HepG2 (cell line): ENCODE results near the gene ENO3. TPM values are rescaled to one million over a fixed set of nuclear protein-coding genes. Genes with fewer than 3 reads are reported as not detected.

Experiments
- ATAC-seq: fragments of 200-7000 bp; cut with Tn5 transposase; 3 replicates; pipeline ENCODE4 v1.9.1; 2020; ENCODE audit warnings: mild to moderate bottlenecking, moderate library complexity
- BruUV-seq: library from RNA; stranded (reverse); fragments of 400-500 nt; replicated peaks from 2 replicates; lab custom pipeline; 2021; lab: Mats Ljungman, UMichigan
- CTCF ChIA-PET: fragments of 300-600 bp; formaldehyde crosslinking; extraction: SDS; loops from one replicate; lab custom pipeline; 2021; ENCODE audit warnings: low total read pairs, inconsistent platforms, low intra/inter-chr PET ratio; lab: Yijun Ruan, JAX
- POLR2A ChIA-PET: fragments of 350-600 bp; sonication (Branson Sonifier 250); formaldehyde crosslinking; loops from one replicate; lab custom pipeline; 2020; ENCODE audit warnings: antibody characterized with exemption, inconsistent platforms; lab: Yijun Ruan, JAX
- DNase-seq: peaks from one replicate; pipeline ENCODE4 v3.0.0-alpha.2; 2015; ENCODE audit warnings: low spot score
- FAIRE-seq: peaks from 3 replicates; lab custom pipeline; 2011; peaks lifted over from hg19 to GRCh38; lab: Jason Lieb, UNC
- H2AFZ ChIP-seq: one replicate; pipeline ENCODE4 v1.6.1; 2011; ENCODE audit warnings: low read length, inconsistent platforms
- H3K27ac ChIP-seq: fragments of 300-600 bp; 3 replicates; pipeline ENCODE4 v1.8.0; 2011; ENCODE audit warnings: mixed run types, mild to moderate bottlenecking, mixed read lengths, low read length, inconsistent platforms; ENCODE audit not compliant: insufficient read depth; ENCODE audit errors: extremely low read length
- H3K27me3 ChIP-seq, 2 experiments: fragments of 200-600 bp in 1 of 2; 2 replicates in 1 of 2; 3 replicates in 1 of 2; pipeline versions ENCODE4 v1.6.0 to v1.8.0; 2011; ENCODE audit warnings: low read length in 2 of 2, mild to moderate bottlenecking in 2 of 2, moderate library complexity in 2 of 2, inconsistent platforms in 1 of 2; ENCODE audit not compliant: insufficient read depth in 2 of 2, control insufficient read depth in 1 of 2
- H3K36me3 ChIP-seq, 2 experiments: fragments of 200-600 bp in 1 of 2; replicated peaks in 1 of 2; 2 replicates in 1 of 2; 3 replicates in 1 of 2; pipeline versions ENCODE4 v1.5.1 to v1.8.0; 2011; ENCODE audit warnings: low read length in 2 of 2, inconsistent platforms in 1 of 2; ENCODE audit not compliant: insufficient read depth in 2 of 2, control insufficient read depth in 1 of 2
- H3K4me1 ChIP-seq: 2 replicates; pipeline ENCODE4 v1.5.1; 2012; ENCODE audit warnings: low read length, inconsistent platforms; ENCODE audit not compliant: insufficient read depth
- H3K4me2 ChIP-seq: 2 replicates; pipeline ENCODE4 v1.6.0; 2011; ENCODE audit warnings: low read depth, low read length, inconsistent platforms
- H3K4me3 ChIP-seq, 3 experiments: fragments of 200-600 bp in 1 of 3; sonication (generic), shearing (Covaris generic) in 1 of 3; replicated peaks in 1 of 3; 2 replicates each; pipeline ENCODE4 v1.5.1; 2011 to 2016; ENCODE audit warnings: low read length in 3 of 3, inconsistent platforms in 2 of 3, low read depth in 2 of 3, mild to moderate bottlenecking in 2 of 3, control low read depth in 1 of 3, mixed read lengths in 1 of 3; ENCODE audit not compliant: insufficient read depth in 1 of 3
- H3K79me2 ChIP-seq: one replicate; pipeline ENCODE4 v1.6.1; 2011; ENCODE audit warnings: low read length, inconsistent platforms; ENCODE audit not compliant: insufficient read depth
- H3K9ac ChIP-seq: 2 replicates; pipeline ENCODE4 v1.6.0; 2011; ENCODE audit warnings: mild to moderate bottlenecking, low read depth, low read length, inconsistent platforms; ENCODE audit not compliant: insufficient read depth
- H3K9me3 ChIP-seq: 2 replicates; pipeline ENCODE4 v1.5.1; 2012; ENCODE audit warnings: mild to moderate bottlenecking, low read length
- H4K20me1 ChIP-seq: 2 replicates; pipeline ENCODE4 v1.6.0; 2011; ENCODE audit warnings: inconsistent platforms, mild to moderate bottlenecking, low read length, moderate library complexity; ENCODE audit not compliant: insufficient read depth
- ARID2 ChIP-seq: sonication (generic); formaldehyde crosslinking; IDR thresholded peaks from 2 replicates; pipeline ENCODE4 v1.8.1; 2022; ENCODE audit warnings: mild to moderate bottlenecking, missing genetic modification reagents, borderline replicate concordance
- DMAP1 ChIP-seq: IDR thresholded peaks from 2 replicates; pipeline ENCODE4 v1.6.1; 2016
- MZF1 ChIP-seq: sonication (generic); formaldehyde crosslinking; IDR thresholded peaks from 2 replicates; pipeline ENCODE4 v1.8.1; 2023; ENCODE audit warnings: mild to moderate bottlenecking, missing genetic modification reagents, borderline replicate concordance
- NCOA5 ChIP-seq: sonication (generic); formaldehyde crosslinking; IDR thresholded peaks from 2 replicates; pipeline ENCODE4 v1.4.0; 2020; ENCODE audit warnings: missing genetic modification reagents
- NRL ChIP-seq: sonication (generic); formaldehyde crosslinking; IDR thresholded peaks from 2 replicates; pipeline ENCODE4 v1.5.0; 2020; ENCODE audit warnings: missing genetic modification reagents, mild to moderate bottlenecking, moderate library complexity, borderline replicate concordance
- PAX8 ChIP-seq: sonication (generic); formaldehyde crosslinking; IDR thresholded peaks from 2 replicates; pipeline ENCODE4 v1.8.0; 2022; ENCODE audit warnings: mild to moderate bottlenecking, missing genetic modification reagents, borderline replicate concordance
- SKI ChIP-seq: fragments of 450-650 bp; IDR thresholded peaks from one replicate; pipeline ENCODE4 v1.6.1; 2018; ENCODE audit warnings: mild to moderate bottlenecking; ENCODE audit not compliant: partially characterized antibody
- SOX5 ChIP-seq: IDR thresholded peaks from 2 replicates; pipeline ENCODE4 v1.6.1; 2016; ENCODE audit warnings: borderline replicate concordance
- SRF ChIP-seq: IDR thresholded peaks from 2 replicates; pipeline ENCODE4 v1.6.1; 2011; ENCODE audit warnings: mild to moderate bottlenecking, low read depth, low read length, moderate library complexity
- YY1 ChIP-seq: IDR thresholded peaks from 2 replicates; pipeline ENCODE4 v1.6.1; 2011; ENCODE audit warnings: low read length, low read depth, moderate library complexity, mild to moderate bottlenecking; ENCODE audit not compliant: insufficient read depth, insufficient replicate concordance
- ZNF414 ChIP-seq: sonication (generic); formaldehyde crosslinking; IDR thresholded peaks from 2 replicates; pipeline ENCODE4 v1.5.0; 2020; ENCODE audit warnings: missing genetic modification reagents
- ZNF619 ChIP-seq: sonication (generic); formaldehyde crosslinking; IDR thresholded peaks from 2 replicates; pipeline ENCODE4 v1.4.0; 2020; ENCODE audit warnings: mild to moderate bottlenecking, missing genetic modification reagents
- ZSCAN20 ChIP-seq: sonication (generic); formaldehyde crosslinking; IDR thresholded peaks from 2 replicates; pipeline ENCODE4 v1.4.0; 2020; ENCODE audit warnings: missing genetic modification reagents, mild to moderate bottlenecking, borderline replicate concordance
- WGBS: methylation state at CpG from one replicate; pipeline ENCODE4 v1.1.6; 2017; ENCODE audit warnings: low lambda C conversion rate; 5-methylcytosine and 5-hydroxymethylcytosine counted together
- in situ Hi-C: cut with HindIII; loops from 2 replicates; pipeline ENCODE4 v1.10.0; 2017; ENCODE audit warnings: low pct_unique_long_range_greater_than_20kb; ENCODE audit not compliant: extremely low pct_ligation_motif_present
- intact Hi-C: fragments of 100-400 bp; cut with micrococcal nuclease; formaldehyde crosslinking; loops from one replicate; pipeline ENCODE4 v1.10.0; 2022; ENCODE audit not compliant: unreplicated experiment
- polyA plus RNA-seq, 8 experiments: library from polyadenylated mRNA; depleted of rRNA in 3 of 8; stranded (reverse) in 7 of 8; unstranded in 1 of 8; fragments of >200 nt; fragmentation: Illumina TruSeq in 4 of 8; extraction: Trizol in 4 of 8; gene quantifications; 2 replicates each; pipeline versions ENCODE4 v1.2.1 to v1.2.3, GENCODE V29; 2011 to 2016; ENCODE audit warnings: low read depth in 4 of 8, missing spikeins in 1 of 8, mixed read lengths in 1 of 8; ENCODE audit not compliant: insufficient read depth in 1 of 8
- total RNA-seq, 5 experiments: library from RNA; depleted of rRNA; stranded (reverse); fragments of >200 nt; fragmentation: Illumina TruSeq; extraction: Trizol; gene quantifications; 2 replicates each; pipeline ENCODE4 v1.2.3, GENCODE V29; 2016; ENCODE audit warnings: low read depth in 1 of 5
- TF ChIP-seq, protein P1 (sequence below): conservative IDR thresholded peaks from 2 replicates; pipeline ENCODE4 v1.6.1; 2018; ENCODE audit warnings: missing genetic modification reagents
- TF ChIP-seq, protein P2 (sequence below): sonication (generic); formaldehyde crosslinking; conservative IDR thresholded peaks from 2 replicates; pipeline ENCODE4 v1.8.1; 2023; ENCODE audit warnings: missing genetic modification reagents

Gene ENO3
- total and polyA plus RNA-seq, 2 of the 13 experiments (the other 11 are each of a cell fraction or from before 2014, with no cell fraction given), result 59.8 to 69.8 TPM

DNA sequence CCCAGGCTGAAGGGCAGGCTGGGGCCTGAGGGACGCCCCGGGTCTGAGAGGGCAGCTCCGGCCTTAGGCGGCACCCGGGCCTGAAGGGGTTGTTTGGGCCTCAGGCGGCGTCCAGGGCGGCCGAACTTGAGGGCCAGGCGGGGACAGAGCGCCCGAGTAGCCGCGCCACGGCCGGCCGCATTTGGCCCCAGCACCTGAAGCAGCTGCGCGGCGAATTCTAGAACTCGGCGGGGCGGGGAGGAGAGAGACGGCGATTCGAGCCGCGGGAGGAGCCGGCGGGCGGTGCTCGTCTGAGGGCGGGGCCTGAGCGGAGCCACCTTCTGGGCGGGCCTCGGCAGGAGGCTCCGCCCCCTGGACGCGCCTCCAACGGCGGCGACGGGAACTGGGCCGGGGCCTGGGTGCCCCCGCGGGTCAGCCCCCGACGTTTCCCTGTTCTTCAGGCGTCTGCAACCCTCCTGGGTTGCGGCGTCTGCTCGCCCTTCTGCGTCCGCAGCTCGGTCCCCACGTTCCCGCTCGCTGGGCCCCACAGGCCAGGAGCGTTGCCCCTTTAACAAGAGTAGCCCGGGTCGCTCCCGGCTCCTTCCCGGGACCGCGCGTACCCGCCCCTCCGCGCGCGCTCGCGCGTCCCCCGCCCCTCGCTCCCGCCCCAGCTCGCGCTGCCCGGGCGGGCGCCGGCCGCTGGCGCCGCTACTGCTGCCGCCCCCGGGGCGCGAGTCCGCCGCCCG lies 46.5 kb downstream of the ENO3 start, which contains the start of the genes INCA1 and KIF1C (continued):
- TF ChIP-seq, protein P1, sequence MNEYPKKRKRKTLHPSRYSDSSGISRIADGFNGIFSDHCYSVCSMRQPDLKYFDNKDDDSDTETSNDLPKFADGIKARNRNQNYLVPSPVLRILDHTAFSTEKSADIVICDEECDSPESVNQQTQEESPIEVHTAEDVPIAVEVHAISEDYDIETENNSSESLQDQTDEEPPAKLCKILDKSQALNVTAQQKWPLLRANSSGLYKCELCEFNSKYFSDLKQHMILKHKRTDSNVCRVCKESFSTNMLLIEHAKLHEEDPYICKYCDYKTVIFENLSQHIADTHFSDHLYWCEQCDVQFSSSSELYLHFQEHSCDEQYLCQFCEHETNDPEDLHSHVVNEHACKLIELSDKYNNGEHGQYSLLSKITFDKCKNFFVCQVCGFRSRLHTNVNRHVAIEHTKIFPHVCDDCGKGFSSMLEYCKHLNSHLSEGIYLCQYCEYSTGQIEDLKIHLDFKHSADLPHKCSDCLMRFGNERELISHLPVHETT (CRISPR knock-in tag), result no peak
- TF ChIP-seq SOX5 (CRISPR knock-in tag) (peak; percentile 34; the same call in 1 of the 2 replicates), ZSCAN20 (CRISPR knock-in tag) (no peak), ARID2 (CRISPR knock-in tag) (0 out of 2 replicates have a peak, but pooled peaks have one; percentile 63), NCOA5 (no peak)

DNA sequence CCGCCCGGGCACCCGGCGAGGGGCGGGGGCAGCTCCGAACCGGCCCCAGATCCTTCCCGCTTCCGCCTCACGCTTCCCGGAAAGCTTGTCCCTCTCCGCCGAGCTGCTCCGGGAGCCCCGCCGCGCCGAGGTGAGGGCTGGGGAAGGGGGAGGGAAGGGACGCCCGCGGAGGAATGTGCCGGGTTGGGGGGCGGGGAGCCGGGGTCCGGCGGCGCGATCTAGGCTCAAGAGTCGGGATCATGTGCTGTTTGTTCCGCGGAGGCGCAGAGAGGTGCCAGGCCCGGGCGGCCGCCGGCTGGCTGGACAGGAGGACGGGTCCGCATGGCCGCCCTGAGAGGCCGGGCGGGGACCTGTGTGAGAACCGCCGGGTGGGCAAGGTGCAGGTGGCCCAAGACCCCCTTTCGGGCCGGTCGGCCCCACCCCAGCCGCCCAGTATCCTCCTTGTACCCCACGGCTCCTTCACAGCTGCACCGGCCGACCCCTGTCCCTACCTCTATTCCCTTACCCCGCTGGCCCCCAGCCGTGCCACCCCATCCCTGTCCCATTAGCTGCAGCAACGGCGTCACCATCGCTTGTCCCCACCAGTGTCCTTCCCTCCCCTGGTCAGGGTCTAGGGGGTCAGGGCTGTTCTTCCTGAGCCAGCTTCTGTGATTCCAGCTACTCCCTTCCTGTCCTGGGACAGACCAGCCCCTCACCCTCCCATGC lies 47.3 kb downstream of the ENO3 start:
- intact Hi-C loops, result no loop called here
- DNase-seq (peak; percentile 40), ATAC-seq (peak; percentile 46), FAIRE-seq (no peak)
- no peaks in the 10 kb centered on the region; a peak in 1 of 5 replicates for H3K27me3 ChIP-seq
- H3K36me3 ChIP-seq, result peaks cover 4 to 24% of the 10 kb centered on the region in 2 experiments
- H3K4me3 ChIP-seq, result peak overlapping the region; percentile 91 to 93 (median 92)
- H3K79me2 ChIP-seq, result peaks cover 27% of the 10 kb centered on the region
- no peaks in the 10 kb centered on the region for H3K9me3 ChIP-seq
- in situ Hi-C loops, result no loop called here
- no peaks in the 10 kb centered on the region for H4K20me1 ChIP-seq
- 1% methylated on average over 9 of the region's 55 CpGs for WGBS
- no peak overlapping the region for H2AFZ ChIP-seq
- H3K4me2 ChIP-seq, result peak overlapping the region; percentile 82
- CTCF ChIA-PET, result no interaction called here
- H3K9ac ChIP-seq, result peak overlapping the region; percentile 92
- POLR2A ChIA-PET, result interaction anchor here (0.7 to 5.1 kb wide), 20 partner anchors 8 to 202 kb away, joined by 3 to 74 read pairs (median 7); partner anchors contain the start of genes CAMTA2, ENO3, PFN1 and PSMB6
- H3K27ac ChIP-seq, result peak overlapping the region; percentile 93
- no TSS peak for BruUV-seq
- H3K4me1 ChIP-seq, result peaks cover 28% of the 10 kb centered on the region
- TF ChIP-seq YY1 (peak; percentile 50), ZNF414 (0 out of 2 replicates have a peak, but pooled peaks have one; percentile 44), PAX8 (CRISPR knock-in tag) (0 out of 2 replicates have a peak, but pooled peaks have one; percentile 32), MZF1 (CRISPR knock-in tag) (no peak), ZNF619 (CRISPR knock-in tag) (peak; percentile 43; the same call in 1 of the 2 replicates), SKI (no peak), NRL (CRISPR knock-in tag) (no peak), SRF (no peak), DMAP1 (CRISPR knock-in tag) (peak; percentile 4; the same call in 1 of the 2 replicates)
- TF ChIP-seq, protein P2, sequence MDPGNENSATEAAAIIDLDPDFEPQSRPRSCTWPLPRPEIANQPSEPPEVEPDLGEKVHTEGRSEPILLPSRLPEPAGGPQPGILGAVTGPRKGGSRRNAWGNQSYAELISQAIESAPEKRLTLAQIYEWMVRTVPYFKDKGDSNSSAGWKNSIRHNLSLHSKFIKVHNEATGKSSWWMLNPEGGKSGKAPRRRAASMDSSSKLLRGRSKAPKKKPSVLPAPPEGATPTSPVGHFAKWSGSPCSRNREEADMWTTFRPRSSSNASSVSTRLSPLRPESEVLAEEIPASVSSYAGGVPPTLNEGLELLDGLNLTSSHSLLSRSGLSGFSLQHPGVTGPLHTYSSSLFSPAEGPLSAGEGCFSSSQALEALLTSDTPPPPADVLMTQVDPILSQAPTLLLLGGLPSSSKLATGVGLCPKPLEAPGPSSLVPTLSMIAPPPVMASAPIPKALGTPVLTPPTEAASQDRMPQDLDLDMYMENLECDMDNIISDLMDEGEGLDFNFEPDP, result peak; percentile 87; the same call in 1 of the 2 replicates
